Upper lobe of left lung (tissue), 4 donors: ENCODE measurements around the gene ALCAM.

ENCODE experiments used
- CTCF ChIP-seq, 6 experiments: fragments of 450-650 bp in 4 of 6; fragments of 200-600 bp in 2 of 6; sonication (generic) in 2 of 6; IDR thresholded peaks; one replicate each; pipeline ENCODE4 v1.5.1; 2016 to 2019; ENCODE audit warnings: antibody characterized with exemption in 6 of 6
- EP300 ChIP-seq, 4 donors: sonication (generic); formaldehyde crosslinking; IDR thresholded peaks; one replicate each; pipeline ENCODE4 v1.5.1; 2017; ENCODE audit warnings: antibody characterized with exemption in 4 of 4, control low read depth in 2 of 4

GRCh38 chr3:105615814-105616213, 249.1 kb downstream of the ALCAM start:
- TF ChIP-seq CTCF (IDR thresholded peaks at IDR 0.05): no peak
- no peak for TF ChIP-seq EP300 (IDR thresholded peaks at IDR 0.05)
